GM13976 (cell line): ENCODE data around the gene PDCD6IP.

ENCODE experiments used
- DNase-seq: peaks from one replicate; pipeline ENCODE4 v3.0.0; 2012; ENCODE audit warnings: low spot score
- CTCF ChIP-seq: IDR thresholded peaks from 2 replicates; pipeline ENCODE4 v1.5.1; 2012; ENCODE audit warnings: borderline replicate concordance, mild to moderate bottlenecking; ENCODE audit not compliant: insufficient read depth; ENCODE audit errors: extremely low read depth, missing control alignments, control extremely low read depth
- in situ Hi-C: fragments of 300-500 bp; cut with MboI; formaldehyde crosslinking; loops from one replicate; pipeline ENCODE4 v1.12.0; 2022; ENCODE audit warnings: low sequenced_read_pairs, mixed read lengths, inconsistent platforms; ENCODE audit not compliant: unreplicated experiment

The PDCD6IP gene

GRCh38 chr3:33887478-33887877, 89.0 kb downstream of the PDCD6IP start:
- no peak for DNase-seq
- in situ Hi-C loops: no loop called here
- no peak for TF ChIP-seq CTCF

- in situ Hi-C loops: no loop called here
- TF ChIP-seq CTCF: no peak
- no peak for DNase-seq
Observed at GRCh38 chr3:33889394-33890039, 91.1 kb downstream of the PDCD6IP start.

GRCh38 chr3:33892655-33893054, 94.2 kb downstream of the PDCD6IP start:
- in situ Hi-C loops: no loop called here
- no peak for TF ChIP-seq CTCF
- DNase-seq: no peak

GRCh38 chr3:33895658-33896057, 97.2 kb downstream of the PDCD6IP start:
- no peak for TF ChIP-seq CTCF
- in situ Hi-C loops: no loop called here
- DNase-seq: no peak

- no peak for TF ChIP-seq CTCF
- in situ Hi-C loops: no loop called here
- no peak for DNase-seq
Observed at GRCh38 chr3:33897306-33897705, 98.9 kb downstream of the PDCD6IP start.

- in situ Hi-C loops: no loop called here
- DNase-seq: no peak
- TF ChIP-seq CTCF: no peak
Observed at GRCh38 chr3:33898901-33899300, 100.5 kb downstream of the PDCD6IP start.
